GM18508 (cell line): ENCODE data around the gene ARX.

Experiments used
- ATAC-seq: cut with Tn5 transposase; IDR thresholded peaks from one replicate; pipeline ENCODE4 v1.9.1; 2021; ENCODE audit warnings: moderate number of reproducible peaks; ENCODE audit not compliant: insufficient read depth, unreplicated experiment

Gene ARX

GRCh38 chrX:24954732-24955131, 61.0 kb downstream of the ARX start:
- ATAC-seq = no peak
